ENCODE data around the gene PREB.

DNA sequence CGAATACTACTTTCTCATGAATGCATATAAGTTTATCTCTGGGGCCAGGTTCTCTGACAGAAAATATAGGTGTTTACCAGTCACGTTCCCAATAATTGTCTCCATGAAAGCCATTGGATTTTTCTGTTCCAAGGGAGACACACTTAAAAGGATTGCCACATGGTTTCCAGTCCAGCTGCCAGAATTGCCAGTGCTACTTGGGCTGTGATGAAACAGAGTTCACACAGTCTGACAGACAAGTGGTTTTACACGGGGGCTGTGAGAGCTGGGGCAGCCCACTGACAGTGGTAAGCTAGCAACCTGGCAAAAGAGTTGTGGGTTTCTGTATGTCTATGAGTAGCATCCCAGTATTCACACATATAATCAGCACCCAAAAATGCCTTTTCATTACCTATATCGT is 49.7 kb upstream of the PREB start:
- TF ChIP-seq MAX (IDR thresholded peaks at IDR 0.05; ENCODE audit: insufficient read depth, insufficient read length), result no peak
- TF ChIP-seq CTCF (IDR thresholded peaks at IDR 0.05; ENCODE audit: extremely low read depth in 1 of 2, insufficient read depth in 1 of 2, low read depth in 1 of 2, low read length in 2 of 2), result no peak
- TF ChIP-seq POLR2A (IDR thresholded peaks at IDR 0.05; ENCODE audit: low read depth, low read length), result no peak
